Renal cortex interstitium (tissue), 11 donors: Measurements from ENCODE around the gene SLC25A1. TPM values are rescaled to one million over a fixed set of nuclear protein-coding genes. Genes with fewer than 3 reads are reported as not detected.
"Not testable (repeated sequence)": the region's sequence is repeated elsewhere in the genome, so short reads cannot be mapped to it uniquely, and the experiment has no call there.

Experiments
- DNase-seq, 11 donors: peaks; one replicate each; pipeline ENCODE4 v3.0.0-alpha.2; 2013; ENCODE audit warnings: low read depth in 9 of 11, low spot score in 4 of 11; ENCODE audit errors: extremely low read depth in 1 of 11
- polyA plus RNA-seq, 3 donors: library from polyadenylated mRNA; unstranded; fragments of 120-200 nt; gene quantifications; one replicate each; pipeline ENCODE4 v1.2.1, GENCODE V29; 2013; ENCODE audit not compliant: insufficient read length in 3 of 3

SLC25A1 gene
- polyA plus RNA-seq, 3 donors: 61.9 to 97.7 (median 91.3) TPM

DNA sequence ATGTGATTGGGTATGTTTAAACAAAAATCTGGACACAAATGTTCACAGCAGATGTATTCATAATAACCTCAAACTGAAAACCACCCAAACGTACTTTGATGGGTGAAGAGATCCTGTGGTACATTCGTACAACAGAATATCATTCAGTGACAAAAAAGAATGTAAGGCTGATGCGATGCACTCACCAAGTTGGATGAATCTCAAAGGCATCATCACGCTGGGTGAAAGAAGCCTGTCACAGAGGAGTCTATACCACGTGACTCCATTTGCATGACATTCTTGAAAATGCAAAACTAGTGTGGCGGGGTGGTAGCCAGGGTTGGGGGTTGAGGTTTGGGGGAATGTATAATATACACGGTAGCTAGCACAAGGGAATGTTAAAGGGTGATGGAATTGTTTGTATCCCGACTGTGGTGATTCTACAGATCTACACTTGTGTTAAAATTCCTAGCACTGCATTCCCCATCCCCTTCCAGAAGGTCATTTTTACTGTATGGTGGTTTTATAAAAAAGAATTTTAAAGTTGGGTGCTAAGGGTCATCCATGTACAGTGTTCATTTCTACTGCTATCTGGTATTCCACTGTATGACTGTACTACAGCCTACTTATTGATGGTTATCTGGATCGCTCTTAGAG is 35.0 kb upstream of the SLC25A1 start:
- DNase-seq: no peak

DNA sequence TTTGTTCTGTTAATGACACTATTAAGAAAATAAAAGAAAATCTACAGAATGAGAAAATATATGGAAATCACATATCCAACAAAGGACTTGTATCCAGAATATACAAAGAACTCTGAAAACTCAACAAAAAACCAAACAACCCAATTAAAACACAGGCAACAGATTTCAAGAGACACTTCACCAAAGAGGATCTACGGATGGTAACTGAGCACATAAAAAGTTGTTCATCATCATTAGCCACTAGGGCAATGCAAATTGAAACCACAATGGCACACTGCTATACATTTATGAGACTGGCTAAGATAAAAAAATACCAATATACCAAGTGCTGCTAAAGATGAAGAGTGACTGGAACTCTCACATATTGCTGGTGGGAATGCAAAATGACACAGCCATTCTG is 34.5 kb upstream of the SLC25A1 start:
- DNase-seq: no peak

DNA sequence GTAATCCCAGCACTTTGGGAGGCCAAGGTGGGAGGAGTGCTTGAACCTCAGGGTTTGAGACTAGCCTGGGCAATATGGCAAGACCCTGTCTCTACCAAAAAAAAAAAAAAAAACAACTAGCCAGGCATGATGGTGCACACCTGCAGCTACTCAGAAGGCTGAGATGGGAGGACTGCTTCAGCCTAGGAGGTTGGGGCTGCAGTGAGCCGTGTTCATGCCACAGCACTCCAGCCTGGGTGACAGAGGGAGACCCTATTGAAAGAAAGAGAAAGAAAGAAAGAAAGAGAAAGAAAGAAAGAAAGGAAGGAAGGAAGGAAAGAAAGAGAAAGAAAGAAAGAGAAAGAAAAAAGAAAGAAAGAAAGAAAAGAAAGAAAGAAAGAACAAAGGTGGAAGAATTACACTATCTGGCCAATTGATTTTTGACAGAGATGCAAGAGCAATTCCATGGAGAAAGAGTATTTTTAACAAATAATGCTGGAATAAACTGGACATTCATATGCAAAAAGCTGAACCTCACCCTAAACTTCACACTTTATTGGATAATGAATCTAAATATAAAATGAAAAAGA is 33.9 kb upstream of the SLC25A1 start:
- DNase-seq: no peak

DNA sequence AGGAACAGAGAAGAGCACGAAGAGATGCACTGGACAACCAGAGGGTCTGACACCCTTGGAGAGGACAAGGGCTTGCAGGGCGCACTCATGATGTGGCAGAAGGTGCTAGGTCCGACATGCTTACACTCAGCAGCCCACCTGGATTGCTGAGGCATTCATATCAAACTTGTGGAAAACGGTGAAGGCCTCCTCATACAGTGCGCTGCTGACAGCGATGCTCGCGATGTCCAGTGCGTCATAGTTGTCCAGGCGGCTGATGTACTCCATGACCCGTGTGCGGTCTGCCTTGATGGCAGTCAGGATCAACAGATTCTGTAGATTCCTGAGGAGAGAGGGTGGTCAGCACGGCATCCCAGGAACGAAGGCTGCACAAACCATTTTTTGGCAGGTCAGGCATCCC is 31.7 kb upstream of the SLC25A1 start:
- DNase-seq: no peak

DNA sequence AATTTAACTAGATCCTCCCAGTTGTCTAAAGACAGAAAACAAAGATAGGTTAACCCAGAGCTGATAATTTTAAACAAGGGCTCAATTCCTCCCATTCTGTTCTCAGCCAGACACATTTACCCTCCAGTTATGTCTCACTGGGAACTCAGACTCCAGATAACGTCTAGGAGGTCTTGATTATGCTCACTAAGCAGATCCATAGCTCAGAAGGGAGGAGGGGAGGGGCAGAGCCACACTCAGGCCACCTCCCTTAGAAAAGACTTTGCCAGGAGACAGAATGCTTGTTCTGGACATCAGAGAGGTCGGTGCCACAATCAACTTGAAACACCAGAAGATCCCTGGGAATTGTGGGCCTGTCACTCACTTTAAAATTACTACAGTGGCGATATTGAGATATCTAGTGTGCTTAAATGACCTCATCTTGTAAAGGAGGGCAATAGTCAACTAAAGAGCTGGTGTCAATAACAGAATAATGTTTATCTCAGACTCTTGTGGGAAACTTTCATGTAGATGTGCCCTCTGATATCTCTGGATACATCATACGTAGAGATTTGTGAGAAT is 29.8 kb upstream of the SLC25A1 start:
- DNase-seq: no peak

DNA sequence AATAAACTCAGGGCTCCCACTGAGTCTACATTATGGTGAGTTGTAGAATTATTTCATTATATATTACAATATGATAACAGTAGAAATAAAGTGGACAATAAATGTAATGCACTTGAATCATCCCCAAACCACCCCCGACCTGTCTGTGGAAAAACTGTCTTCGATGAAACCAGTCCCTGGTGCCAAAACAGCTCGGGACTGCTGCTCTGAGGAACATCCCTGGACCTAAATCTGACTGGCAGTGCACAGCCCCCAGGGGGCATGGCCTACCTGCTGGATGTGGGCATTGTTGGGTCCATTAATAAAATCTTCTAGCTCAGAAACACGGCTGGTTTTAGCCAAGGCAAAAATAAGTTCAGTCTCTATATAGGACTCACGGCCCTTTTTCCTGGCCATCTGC is 29.3 kb upstream of the SLC25A1 start:
- DNase-seq: no peak

DNA sequence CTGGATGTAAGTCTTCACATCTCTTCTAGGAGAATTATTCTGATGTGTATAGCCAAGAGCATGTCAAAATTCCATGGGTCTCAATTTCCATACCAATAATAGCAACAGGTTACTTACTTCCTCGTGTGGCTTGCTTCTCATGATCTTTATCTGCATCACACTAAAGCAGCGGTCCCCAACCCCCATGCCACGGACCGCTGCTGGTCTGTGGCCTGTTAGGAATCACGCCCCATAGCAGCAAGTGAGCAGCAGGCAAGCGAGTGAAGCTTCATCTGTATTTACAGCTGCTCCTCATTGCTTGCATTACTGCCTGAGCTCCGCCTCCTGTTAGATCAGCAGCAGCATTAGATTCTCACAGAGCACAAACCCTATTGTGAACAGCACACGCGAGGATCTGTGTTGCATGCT is 28.9 kb upstream of the SLC25A1 start:
- no peak for DNase-seq

DNA sequence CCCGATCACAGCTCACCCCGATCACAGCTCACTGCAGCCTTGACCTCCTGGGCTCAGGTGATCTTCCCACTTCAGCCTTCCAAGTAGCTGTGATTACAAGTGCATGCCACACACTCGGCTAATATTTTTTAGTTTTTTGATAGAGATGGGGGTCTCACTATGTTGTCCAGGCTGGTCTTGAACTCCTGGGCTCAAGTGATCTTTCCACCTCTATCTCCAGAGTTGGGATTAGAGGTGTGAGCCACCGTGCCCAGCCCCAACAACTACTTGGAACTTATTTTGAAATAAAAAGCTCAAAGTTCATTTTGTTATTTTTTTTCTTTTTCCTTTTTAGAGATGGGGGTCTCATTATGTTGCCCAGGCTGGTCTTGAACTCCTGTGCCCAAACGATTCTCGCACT is 27.8 kb upstream of the SLC25A1 start:
- no peak for DNase-seq

DNA sequence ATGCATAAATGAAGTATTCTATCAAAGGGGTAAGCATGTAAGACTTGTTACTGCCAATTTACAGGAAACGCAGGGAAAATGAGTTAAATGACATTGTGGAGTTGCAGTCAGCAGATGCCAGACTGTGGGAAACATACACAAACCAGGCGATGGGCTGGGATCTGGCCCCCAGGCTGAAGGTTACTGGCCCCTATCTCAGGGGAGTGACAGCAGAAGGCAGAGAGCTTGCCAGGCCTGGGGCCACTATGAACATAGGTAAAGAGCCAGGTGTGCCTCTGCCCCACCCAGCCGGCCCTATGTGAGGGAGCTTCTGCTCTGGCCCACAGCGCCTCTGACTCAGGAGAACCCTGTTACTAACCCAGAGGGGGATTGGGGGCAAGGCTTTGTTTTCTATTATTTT is 26.1 kb upstream of the SLC25A1 start:
- DNase-seq: no peak

DNA sequence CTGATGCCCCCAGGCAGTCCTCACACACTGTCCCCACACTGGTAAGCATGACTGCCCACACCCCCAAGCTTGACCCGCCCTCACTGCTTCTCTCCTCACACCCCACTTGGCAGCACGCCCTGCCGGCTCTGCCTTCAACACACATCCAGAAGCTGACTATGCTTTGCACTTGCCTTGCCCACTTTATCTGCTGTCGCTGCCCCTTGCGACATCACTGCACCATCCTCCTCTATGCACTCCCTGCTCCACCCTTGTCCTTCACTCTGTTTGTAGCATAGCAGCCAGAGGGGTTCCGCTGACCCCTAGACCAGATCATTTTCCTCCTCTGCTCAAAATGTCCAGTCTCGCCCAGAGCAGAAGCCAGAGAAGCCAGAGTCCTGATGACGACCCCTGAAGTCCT is 25.3 kb upstream of the SLC25A1 start:
- no peak for DNase-seq

DNA sequence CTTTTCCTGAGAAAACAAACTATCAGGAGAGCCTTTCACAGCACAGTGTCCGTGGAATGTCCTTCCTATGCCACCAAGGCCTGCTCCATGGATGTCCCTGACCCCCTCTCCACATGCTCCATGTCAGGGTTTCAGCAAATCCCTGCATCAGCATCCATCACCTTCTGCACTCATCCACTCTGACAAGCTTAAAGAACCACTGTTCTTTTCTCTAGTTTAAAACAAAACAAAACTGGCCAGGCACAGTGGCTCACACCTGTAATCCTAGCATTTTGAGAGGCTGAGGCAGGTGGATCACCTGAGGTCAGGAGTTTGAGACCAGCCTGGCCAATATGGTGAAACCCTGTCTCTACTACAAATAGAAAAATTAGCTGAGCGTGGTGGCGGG is 24.3 kb upstream of the SLC25A1 start:
- DNase-seq: not testable (repeated sequence)

DNA sequence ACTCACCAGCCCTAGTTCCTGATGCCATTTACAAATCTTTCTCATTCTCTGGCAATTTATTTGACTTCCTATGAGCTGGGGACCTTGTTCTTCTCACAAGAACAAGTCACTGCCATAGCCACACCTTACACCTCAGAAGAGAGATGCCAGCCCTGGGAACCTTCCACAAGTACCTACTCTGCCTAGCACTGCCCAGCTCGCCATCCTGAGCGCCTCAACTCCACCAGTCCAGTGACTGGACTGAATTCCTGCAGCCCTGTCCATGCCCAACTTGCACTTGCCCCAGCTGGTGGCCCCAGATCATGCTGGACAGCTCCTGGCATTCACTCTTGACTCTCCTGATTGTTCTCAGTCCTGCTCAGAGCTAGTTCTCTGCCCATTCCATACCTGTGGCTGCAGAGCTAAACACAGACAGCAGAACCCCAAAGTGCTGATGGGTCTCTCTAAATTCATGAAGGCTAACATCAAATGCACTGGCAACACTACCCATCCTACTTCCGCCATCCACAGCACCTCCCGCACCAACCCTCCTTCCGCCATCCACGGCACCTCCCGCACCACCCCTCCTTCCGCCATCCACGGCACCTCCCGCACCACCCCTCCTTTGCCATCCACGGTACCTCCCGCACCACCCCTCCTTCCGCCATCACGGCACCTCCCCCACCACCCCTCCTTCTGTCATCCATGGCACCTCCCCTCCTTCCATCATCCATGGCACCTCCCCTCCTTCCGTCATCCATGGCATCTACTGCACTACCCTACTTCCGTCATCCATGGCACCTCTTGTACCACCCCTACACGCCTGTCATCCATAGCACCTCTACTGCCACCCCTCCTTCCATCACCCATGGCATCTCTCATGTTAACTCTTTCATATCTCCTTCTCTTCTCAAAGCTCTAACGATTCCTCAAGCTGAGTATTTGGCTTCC is 23.6 kb upstream of the SLC25A1 start:
- DNase-seq: no peak

DNA sequence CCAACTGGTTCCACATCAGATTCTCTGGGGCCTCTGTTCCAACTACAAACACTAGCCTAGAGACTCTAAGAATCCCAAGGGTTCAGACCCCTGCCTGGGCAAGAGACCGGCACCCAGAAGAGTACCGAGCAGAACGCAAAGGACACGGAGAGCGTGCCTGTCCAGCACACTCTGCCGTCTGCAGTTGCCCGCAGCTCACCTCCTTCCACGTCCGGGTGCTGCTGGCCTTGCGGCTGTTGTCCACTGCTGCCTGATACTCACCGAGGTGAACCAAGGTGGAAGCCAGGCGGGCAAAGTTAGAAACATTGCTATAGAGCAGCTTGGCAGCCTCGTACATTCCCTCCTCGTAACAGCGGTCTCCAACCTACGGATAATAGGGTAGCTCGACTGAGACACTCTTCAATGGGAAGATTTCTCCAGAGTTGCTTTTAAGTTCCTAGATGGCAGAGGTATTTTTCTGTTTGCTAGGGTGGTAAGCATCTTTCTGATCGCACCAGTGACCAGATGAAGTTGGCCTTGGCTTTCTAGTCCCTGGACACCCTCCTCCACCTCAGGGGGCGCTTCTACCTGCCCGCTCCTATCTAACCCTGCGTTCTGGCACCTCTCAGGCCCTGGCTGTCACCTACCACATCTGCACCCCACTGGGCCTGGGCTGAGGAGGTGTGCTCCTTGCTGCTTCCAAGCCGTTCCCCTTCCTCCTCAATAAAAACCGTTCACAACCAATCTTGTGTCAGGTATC is 22.8 kb upstream of the SLC25A1 start:
- DNase-seq: no peak

DNA sequence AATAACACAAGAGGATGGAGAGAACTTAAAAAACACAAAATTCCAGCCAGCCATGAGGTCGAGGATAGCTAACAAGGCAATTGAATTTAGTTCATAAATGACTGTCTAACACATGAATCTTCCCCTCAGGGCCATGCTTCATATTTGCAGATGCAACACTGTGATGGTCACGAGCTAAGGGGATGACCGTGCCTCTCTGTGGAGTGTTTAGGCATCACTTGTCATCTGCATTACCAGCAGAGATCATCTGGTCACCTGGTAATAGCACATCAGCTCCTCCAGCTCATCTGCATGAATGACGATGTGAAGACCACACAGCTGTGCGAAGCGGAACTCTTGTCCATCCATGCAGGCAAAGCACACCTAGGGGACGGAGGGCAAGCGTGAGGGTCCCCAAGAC is 20.9 kb upstream of the SLC25A1 start:
- no peak for DNase-seq

DNA sequence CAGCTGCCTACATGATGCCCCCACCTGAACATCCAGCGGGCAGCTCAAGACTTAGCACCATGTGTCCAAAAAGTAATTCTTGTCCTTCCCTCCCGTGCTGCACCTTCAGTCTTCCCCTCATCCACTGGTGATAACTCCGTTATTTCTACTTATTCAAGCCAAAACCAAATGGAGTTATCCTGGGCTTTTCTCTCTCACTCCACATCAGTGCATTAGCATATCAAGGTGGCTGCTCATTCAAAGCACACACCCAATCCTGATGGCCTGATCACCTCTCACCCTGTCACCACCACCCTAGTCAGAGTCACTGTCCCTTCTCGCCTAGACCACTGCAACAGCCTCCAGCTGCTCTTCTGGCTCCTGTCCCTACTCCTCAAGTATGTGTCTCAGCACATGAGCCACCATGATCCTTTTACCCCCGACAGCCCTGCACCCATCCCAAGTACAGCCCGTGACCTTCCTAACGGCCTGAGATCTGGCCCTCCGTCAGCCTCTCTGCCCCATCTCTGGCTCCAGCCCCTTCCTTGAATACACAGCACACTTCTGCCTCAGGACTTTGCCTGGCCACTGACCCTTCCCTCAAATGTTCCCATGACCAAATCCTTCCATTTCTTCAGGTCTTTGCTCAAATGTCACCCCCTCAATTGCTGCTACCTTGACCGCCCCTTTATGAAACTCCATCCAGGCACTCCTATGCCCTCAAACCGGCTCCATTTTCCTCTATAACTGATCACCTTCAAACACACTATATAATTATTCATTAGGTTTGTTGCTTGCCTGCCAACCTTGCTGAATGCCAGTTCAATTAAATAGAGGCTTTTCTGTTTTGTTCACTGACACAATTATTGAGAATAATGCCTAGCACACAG is 19.7 kb upstream of the SLC25A1 start:
- no peak for DNase-seq

DNA sequence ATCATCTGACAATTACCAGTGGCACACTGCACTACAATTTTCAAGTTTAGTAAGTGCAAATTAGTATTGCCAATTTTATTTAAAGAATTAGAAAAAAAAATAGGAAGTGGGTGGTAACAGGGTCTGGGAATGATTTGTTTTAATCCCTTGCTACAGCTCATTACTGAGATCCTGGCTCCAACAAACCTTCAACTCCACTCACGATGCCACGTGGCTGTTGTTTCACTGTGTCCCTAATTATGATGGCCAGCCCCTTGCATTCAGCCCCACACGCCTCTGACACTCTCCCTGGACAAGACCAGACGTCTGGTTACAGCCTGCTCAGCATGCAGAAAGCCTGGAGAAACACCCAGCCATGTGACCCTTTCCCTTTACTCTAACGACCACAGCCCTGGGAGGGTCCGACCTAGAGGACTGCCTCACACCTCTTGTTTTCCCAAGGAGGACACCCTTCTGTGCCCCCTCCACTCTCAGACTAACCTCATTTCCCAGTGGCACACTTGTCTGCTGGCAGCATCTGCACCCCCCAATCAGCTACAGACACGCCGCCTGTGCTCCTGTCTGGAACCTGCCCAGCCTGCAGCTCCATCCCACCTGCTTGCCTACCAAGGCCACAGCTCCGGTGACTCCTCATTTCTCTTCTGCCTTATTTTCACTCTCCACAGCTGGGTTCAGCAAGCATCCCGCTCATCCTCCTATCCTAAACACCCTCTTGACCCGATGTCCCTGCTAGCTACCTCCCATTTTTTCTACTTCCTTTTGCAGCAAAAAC is 18.5 kb upstream of the SLC25A1 start:
- no peak for DNase-seq

DNA sequence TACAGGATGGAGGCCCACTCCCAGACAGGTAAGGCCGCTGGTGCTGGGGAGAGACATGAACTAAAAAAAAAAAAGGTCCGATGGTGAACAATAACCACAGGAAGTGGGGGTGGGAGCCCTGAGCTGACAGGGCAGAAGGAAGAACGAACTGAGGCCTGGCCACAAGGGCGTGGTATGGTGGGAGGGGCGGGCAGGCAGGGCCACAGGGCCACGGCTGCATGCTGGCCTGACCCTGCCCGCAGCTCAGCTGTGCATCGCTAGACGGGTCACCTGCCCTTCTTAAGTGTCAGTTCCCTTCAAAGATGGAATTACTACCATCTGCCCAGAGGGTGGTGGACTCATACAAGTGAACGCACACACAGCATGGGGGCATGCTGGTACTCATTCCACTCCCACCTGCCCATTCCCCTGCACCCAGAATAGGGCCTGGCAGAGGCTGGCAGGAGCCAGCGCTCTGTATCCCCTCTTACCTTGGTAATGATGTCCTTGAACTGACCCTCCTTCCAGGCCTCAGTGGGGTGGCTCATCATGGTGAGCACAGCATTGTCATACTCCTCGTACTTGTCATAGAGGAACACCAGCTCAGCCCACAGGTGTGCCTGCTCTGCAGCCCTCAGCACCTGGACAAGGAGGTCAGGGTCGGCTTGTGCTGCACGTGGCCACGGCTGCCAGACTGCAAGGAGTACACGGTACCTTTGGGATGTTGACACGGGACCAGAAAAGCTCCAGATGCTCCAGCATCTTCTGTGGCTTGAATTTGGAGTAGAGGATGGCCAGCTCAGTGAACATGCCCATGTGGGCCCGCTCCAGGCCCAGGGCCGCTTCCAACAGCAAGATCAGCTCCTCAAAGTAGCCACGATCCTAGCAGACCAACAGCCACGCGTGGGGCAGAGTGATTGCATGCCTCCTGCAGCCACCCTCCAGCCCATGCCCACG is 17.5 kb upstream of the SLC25A1 start:
- DNase-seq: no peak
